GM18951 (cell line): ENCODE data around the gene DNM2.
"Not testable (repeated sequence)": the region's sequence is repeated elsewhere in the genome, so short reads cannot be mapped to it uniquely, and the experiment has no call there.

ENCODE experiments used
- POLR2A ChIP-seq: IDR thresholded peaks from 4 replicates; pipeline ENCODE4 v1.6.1; 2011; ENCODE audit warnings: mild to moderate bottlenecking; ENCODE audit not compliant: insufficient read length, insufficient read depth; ENCODE audit errors: extremely low read depth
- in situ Hi-C: fragments of 300-500 bp; cut with MboI; formaldehyde crosslinking; loops from one replicate; pipeline ENCODE4 v1.12.0; 2022; ENCODE audit warnings: low sequenced_read_pairs, mixed read lengths, inconsistent platforms; ENCODE audit not compliant: unreplicated experiment

DNM2 gene

DNA sequence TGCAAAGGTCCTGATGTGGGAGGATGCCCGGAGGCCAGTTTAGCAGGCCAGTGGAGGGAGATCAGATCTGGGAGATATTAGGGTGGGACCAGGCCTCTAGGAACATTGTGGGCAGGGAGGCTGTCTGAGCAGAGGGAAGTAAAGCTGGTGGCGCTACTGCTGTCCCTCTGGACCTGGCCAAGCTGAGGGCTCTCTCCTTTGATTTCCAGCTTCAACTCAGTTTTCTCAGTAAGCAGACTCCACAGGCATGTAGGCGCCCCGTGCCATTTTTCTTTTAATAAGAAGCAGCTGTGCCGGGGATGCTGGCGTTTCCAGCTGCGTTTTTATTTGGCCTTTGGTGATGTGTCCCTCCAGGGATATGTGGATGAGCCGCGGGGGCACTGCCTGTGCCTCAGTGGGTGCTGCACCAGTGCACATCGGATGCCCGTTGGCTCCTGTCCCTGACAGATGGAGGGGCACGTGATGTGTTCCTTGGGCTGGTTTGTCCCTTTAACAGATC lies 6.7 kb downstream of the DNM2 start:
- no peak for TF ChIP-seq POLR2A
- in situ Hi-C loops = no loop called here

DNA sequence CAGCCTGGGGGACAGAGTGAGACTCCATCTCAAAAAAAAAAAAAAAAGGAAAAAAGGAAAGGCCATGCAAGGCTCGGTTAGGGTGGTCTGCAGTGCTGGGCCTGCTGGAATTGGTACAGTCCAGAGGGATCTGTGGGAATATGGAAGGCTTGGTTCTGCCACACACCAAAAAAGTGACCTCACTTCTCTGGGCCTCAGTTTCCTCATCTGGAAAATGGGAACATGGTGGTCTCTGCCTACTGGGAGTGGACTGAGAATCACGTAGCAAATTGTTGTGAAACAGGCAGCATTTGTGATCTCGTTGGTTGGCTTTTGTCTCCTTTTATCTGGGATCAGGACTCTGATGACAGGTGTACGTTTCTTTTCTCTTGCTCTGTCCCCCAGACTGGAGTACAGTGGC lies 7.5 kb downstream of the DNM2 start:
- TF ChIP-seq POLR2A = no peak
- in situ Hi-C loops = no loop called here

DNA sequence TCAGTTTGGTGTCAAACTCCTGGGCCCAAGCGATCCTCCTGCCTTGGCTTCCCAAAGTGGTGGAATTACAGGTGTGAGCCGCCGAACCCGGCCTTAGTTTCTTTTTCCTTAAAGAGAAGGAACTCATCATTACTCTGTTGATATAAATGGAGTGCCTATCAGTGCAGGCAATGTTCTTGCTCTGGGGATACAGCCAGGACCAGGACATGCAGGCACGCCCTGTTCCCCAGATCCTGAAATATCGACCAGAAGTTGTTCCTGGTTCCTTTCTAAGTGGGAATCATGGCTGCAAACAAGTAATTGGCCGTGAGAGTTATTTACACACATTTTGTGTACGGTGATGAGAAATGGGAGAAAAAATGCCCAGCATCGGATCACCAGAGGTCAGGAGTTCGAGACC lies 8.4 kb downstream of the DNM2 start:
- in situ Hi-C loops = no loop called here
- no peak for TF ChIP-seq POLR2A

DNA sequence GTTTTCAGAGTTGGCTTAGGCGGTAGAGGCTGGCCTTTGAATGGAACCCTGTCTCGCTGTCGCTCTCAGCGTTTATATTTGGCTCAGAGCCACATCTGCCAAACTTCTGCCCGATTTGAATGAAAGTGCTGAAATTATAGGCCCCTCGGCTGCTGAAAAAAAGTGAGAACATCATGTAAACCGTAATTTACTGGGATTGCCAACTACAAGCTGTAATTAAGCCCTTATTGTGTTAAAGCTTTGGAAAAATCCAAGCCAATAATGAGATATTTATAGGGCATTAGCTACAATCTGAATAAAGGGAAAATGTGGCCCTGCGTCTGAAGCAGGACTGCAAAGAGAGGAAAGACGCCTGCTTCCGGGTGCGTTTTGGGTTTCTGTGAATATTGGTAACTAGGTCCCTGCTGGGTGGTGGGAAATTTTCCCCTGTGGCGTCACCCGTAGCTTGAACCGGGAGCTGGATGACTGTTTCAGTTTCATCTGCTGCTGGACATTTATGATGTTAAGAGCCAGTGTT lies 9.9 kb downstream of the DNM2 start:
- in situ Hi-C loops = no loop called here
- no peak for TF ChIP-seq POLR2A

DNA sequence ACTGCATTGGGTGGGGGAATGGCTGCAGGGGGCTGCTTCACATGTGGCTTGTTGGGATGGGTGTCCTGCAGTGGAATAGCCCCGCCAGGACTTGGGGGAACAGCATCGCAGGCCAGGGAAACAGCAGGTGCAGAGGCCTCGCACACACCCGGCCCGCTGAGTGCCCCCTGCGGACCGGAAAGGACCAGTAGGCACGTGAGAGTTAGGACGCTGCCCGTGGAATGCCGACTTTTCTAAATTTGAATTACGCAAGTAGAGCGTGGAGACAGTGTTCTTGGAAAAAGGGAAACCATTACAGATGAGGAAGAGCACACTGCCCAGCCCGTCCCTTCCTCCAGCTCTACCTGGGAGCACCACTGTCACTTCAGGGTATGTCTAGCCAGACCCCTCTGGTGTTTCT lies 11.5 kb downstream of the DNM2 start:
- no peak for TF ChIP-seq POLR2A
- in situ Hi-C loops = no loop called here

DNA sequence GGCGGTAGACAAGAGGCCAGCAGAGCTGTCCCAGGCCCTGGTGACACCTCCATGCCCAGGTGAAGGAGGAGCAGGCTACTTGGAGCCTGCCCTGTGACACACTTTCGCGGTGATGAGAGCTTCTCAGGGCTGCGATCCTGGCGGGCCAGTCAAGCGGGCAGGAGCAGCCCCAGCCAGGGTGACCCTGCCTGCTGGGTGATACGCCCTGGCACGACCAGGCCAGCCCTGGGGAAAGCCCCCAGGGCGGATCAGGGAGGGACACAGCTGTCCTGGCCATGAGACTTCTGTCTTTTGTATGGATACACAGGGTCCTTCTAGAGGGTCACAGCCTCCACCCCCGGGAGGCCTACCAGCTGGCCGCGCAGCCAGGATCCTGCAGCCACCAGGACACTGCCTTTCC lies 13.1 kb downstream of the DNM2 start:
- TF ChIP-seq POLR2A = no peak
- in situ Hi-C loops = no loop called here

DNA sequence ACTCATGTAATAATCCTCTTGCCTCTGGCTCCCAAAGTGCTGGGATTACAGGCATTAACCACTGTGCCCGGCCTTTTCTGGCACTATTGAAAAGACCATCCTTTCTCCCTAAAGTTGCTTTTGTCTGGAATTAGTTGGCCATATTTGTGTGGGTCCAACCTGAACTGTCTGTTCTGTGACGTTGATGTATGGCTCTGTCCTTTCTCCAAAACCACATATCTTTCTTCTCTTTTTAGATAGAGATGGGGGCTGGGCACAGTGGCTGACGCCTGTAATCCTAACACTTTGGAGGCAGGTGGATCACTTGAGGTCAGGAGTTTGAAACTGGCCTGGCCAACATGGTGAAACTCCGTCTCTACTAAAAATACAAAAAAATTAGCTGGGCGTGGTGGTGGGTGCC lies 17.9 kb downstream of the DNM2 start:
- no peak for TF ChIP-seq POLR2A
- in situ Hi-C loops = no loop called here

DNA sequence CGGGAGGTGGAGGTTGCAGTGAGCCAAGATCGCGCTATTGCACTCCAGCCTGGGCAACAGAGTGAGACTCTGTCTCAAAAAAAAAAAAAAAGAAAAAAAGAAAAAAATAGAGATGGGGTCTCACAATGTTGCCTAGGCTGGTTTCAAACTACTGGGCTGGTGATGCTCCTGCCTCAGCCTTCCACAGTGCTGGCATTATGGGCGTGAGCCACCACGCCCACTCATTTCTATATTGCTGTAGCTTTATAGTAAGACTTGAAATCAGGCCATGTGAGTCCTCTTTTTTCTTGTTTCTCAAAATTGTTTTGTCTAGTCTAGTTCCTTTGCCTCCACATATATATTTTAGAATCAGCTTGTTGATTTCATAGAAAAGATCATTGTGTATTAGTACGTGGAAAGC lies 18.3 kb downstream of the DNM2 start:
- TF ChIP-seq POLR2A = no peak
- in situ Hi-C loops = no loop called here

DNA sequence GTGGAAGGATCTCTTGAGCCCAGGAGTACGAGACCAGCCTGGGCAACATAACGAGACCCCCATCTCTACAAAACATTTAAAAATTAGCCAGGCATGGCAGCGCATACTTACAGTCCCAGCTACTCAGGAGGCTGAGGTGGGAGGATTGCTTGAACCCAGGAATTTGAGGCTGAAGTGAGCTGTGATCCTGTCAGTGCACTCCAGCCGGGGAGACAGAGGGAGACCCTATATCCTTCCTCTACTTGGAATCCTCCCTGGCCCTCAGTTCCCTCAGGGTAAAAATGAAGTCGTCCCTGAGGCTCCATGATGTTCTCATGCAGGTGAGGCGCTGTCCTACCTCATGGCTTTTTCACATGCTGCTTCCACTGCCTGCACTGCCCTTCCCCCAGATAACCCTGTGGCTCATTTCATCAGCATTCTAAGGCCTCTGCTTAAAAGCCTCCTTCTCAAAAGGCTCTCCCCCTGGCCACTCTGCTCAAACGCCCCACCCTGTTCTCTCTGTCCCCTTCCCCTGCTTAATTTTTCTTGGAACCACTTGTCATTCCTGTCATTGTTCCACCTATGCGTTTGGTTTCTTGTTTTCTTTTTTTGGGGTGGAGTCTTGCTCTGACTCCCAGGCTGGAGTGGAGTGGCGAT lies 19.2 kb downstream of the DNM2 start:
- in situ Hi-C loops = no loop called here

DNA sequence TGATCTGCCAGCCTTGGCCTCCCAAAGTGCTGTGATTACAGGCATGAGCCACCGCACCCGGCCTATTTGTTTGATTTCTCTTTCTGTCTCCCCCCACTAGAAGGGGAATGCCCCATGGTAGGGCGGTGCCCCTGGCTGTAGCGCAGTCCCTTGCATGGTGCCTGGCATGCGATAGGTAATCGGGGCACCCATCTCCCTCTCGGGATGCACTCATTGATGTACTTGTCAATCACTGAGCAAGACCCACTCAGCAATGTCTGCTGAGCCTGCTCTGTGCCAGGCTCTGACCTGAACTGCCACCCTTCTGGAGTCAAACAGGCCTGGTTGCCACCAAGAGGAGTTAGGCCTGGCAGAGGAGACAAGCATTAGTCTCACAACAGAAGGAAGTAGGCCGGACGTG lies 19.8 kb downstream of the DNM2 start:
- no peak for TF ChIP-seq POLR2A
- in situ Hi-C loops = no loop called here

More for the DNA sequence above, 19.2 kb downstream of the DNM2 start:
- no peak for TF ChIP-seq POLR2A

DNA sequence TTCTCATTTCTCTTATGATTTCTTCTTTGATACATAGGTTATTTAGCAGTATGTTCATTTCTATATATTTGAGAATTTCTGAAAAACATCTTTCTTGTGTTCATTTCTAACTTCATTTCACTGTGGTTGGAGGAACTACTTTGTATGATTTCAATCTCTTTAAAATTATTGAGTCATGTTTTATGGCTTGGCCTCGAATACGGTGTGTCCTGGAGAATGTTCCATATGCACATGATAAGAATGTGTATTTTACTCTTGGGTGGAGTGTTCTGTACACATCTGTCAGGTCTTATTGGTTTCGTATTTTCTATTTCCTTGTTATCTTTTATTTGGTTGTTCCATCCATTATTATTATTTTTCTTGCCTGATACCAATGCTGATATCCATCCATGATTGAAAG lies 22.9 kb downstream of the DNM2 start:
- TF ChIP-seq POLR2A = no peak

DNA sequence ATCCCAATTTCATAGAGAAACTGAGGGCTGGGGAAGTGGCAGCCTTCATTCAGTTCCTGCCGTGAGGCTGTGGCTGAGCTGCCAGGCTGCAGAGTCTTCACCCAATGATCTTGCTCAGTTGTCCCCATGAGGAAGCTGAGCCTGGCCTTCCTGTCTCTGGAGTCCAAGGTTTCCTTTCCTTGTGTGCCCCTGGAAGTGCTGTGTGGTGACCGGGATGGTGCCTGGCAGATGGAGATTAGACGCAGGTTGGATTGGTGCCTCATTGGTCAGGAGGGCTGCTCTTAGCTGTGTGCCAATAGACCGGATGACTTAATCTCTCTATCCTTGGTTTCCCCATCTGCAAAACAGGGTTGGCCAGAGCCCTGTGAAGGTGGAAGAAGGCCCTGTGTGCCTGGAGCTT lies 24.6 kb downstream of the DNM2 start:
- TF ChIP-seq POLR2A = no peak
- in situ Hi-C loops = no loop called here

More for the DNA sequence above, 22.9 kb downstream of the DNM2 start:
- in situ Hi-C loops = no loop called here

DNA sequence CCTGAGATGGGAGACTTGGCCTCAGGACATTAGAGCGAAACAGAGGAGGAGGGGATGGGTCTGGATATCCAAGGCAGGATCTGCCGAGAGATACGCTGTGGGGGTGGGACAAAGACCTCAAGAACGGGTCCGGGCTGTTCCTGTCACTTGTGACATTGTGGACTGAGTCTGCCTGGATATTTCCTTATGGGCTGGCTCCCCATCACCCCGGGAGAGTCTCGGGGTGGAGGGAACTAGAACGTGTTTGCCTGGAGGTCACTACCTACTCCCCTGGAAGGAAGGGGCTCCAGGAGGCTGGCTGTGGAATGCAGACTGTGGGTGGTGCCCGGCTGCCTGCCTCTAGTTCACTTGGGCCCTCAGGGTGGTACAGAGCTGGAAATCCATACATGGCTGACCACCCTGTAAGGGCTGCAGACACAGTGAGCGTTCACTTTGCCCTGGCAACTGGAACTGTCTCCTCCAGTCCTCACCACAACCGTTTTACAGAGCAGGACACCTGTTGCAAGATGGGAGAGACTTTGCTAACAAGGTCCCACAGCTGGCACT lies 26.4 kb downstream of the DNM2 start:
- in situ Hi-C loops = no loop called here

DNA sequence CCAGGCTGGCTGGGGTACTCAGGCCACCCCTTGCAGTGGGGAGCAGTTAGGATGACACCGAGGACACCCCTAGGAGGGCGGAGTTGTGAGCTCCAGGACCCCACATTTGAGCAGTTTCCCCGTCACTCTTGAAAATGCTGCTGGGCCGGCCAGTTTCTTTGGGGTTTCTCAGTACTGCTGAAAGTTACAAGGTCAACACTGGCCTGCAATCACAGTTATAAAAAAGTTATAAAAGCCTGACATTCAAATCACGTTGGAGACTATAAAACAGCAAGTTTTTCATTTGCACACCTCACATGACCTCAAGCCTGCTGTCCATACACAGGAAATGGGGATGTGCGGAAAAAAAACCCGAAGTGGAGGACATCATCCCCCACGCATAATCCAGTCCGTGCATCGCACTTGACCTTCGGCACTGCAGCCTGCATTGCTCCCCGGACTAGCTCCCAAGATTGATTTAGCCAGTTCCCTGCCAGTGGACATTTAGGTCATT lies 27.0 kb downstream of the DNM2 start:
- no peak for TF ChIP-seq POLR2A
- in situ Hi-C loops = no loop called here

More for the DNA sequence above, 26.4 kb downstream of the DNM2 start:
- TF ChIP-seq POLR2A = no peak

DNA sequence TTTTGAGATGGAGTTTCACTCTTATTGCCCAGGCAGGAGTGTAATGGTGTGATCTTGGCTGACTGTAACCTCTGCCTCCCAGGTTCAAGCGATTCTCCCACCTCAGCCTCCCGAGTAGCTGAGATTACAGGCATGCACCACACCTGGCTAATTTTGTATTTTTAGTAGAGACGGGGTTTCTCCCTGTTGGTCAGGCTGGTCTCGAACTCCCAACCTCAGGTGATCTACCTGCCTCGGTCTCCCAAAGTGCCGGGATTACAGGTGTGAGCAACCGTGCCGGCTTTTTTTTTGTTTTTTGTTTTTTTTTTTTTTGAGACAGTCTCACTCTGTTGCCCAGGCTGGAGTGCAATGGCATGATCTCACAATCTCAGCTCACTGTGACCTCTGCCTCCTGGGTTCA lies 28.6 kb downstream of the DNM2 start:
- in situ Hi-C loops = not testable (repeated sequence)

DNA sequence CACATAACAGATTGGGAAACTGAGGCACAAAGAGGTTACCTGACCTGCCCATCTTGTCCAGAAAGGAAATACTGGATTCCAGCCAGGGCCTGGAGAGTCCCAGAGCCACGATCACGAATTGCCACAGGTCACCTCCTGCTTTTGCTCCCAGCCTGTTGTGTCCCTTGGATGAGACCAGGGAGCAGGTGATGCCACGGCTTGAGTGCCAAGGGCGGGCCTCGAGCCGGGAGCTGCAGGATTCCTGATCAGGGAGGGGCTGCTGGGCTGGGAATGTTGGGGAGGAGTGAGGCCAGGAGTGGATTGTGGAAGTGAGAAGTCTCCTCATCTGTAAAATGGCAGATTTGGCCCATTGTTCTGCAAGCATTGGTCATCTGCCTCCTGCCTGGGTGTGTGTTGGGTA lies 29.4 kb downstream of the DNM2 start:
- TF ChIP-seq POLR2A = no peak
- in situ Hi-C loops = no loop called here
